ENCODE measurements around the gene NUP37. TPM values are rescaled to one million over a fixed set of nuclear protein-coding genes. Genes with fewer than 3 reads are reported as not detected.

NUP37 gene
- polyA plus RNA-seq, 5 donors, result 28.3 to 45.5 (median 40.0) TPM

- DNase-seq, result no peak
Measured at GRCh38 chr12:102031852-102032251, 88.1 kb downstream of the NUP37 start.

DNA sequence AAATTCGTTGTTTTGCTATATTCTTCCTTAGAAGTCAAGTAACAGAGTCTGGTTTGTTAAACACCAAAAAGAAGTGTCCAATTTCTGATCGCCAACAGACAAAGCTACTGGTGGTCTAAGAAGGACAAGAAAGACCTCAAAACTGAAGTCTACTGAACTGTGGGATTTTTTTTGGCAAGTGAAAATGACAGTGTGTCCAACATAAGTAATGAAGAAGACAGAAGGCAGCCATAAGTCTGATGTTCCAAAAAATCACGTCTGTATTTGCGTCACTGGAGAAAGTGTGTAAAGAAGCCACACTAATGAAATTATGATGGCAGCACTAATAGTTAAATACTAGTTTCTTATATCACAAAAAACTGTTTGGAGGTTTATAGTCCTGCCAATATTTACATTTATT lies 90.8 kb downstream of the NUP37 start:
- no peak for DNase-seq

DNA sequence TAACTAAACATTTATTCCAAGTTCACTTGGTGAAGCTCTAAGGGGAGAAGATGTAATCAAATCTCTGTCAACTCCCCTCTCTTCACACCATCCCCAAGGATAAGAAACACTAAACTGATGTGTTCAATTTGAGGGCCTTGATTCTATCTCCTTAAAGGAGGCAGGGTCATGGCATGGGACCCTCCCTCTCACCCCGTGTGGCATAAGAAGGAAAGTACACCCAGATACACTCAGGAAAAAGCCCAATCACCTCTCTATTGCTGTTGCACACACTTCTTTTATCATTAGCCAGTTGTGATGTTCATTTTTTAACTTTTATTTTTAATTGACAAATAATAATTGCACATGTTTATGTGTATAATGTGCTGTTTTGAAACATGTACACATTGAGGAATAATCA lies 93.2 kb downstream of the NUP37 start:
- no peak for DNase-seq

DNA sequence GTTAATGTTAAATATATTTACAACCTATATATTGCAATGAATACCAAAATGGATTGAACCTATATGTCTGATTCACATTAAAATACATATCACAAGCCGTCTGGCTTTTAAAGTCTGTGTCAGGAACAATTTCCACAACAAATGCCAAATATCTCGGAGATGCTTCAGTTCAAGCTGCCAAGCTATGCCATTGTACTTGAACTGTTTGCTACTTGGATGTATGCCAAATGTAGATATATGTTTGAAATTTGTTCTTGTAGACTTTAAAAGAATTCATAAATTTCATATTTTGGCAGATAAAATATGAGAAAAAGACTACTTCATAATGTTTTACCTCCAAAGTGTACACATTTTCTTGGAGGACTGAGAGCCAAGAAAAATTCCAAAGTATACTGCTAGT lies 95.1 kb downstream of the NUP37 start:
- DNase-seq, result no peak

DNA sequence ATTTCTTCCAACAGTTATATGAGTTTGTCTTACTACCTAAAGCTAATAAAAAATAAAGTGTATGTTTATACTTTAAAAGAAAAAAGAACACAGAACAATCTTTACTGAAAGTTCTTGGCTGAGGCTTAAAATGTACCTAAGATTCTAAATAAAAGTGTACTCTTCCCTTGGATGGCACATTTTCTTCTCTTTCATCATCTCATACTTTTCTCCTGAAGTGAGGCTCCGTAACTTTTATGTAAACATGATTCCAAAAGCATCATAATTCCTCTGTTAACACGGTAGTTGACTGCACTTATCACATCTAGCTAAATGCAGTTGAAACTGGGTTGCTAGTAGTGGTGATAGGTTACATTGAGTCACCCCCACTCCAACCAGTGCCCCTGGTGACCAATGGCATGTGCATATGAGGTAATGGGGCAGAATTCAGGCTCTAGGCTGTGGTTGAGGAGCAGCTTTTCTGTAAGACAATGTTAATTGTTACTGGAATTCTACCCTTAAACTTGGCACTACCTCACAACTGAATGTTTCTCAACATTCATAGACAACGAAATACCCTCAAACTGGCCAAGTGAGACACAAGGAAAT lies 96.5 kb downstream of the NUP37 start:
- DNase-seq, result no peak

Other genes starting within 250 kb of the NUP37 start
- gene DRAM1, start 242.5 kb downstream of the NUP37 start, polyA plus RNA-seq (ENCODE audit: insufficient read depth in 1 of 5, insufficient read length in 5 of 5, low replicate concordance in 1 of 5), result 10 to 100 TPM; 21.8 to 28.1 (median 24.7) TPM
- gene WASHC3, start 58.1 kb downstream of the NUP37 start, polyA plus RNA-seq (ENCODE audit: insufficient read depth in 1 of 5, insufficient read length in 5 of 5, low replicate concordance in 1 of 5), result 10 to 100 TPM; 44.7 to 68.0 (median 57.1) TPM
- 10 to 100 TPM; 10.6 to 26.5 (median 19.2) TPM for gene PARPBP, start 69 bp upstream of the NUP37 start, polyA plus RNA-seq (ENCODE audit: insufficient read depth in 1 of 5, insufficient read length in 5 of 5, low replicate concordance in 1 of 5)
- 1 to 10 TPM in 1 of 5 donors, under 1 TPM in 3, not detected in 1; 0.23 to 1.0 (median 0.63) TPM for gene PMCH, start 77.7 kb upstream of the NUP37 start, polyA plus RNA-seq (ENCODE audit: insufficient read depth in 1 of 5, insufficient read length in 5 of 5, low replicate concordance in 1 of 5)

Data from right lung (tissue), 5 donors.